Limb (tissue), 2 donors: ENCODE measurements around the gene WSB1.

Source experiments
- DNase-seq, 2 donors: peaks; one replicate each; pipeline ENCODE4 v3.0.0-alpha.2; 2016; ENCODE audit errors: extremely low spot score in 2 of 2

Gene WSB1

GRCh38 chr17:27356091-27356705 is 62.3 kb downstream of the WSB1 start:
- DNase-seq = no peak

- no peak for DNase-seq
Observed at GRCh38 chr17:27357236-27357635, 63.3 kb downstream of the WSB1 start.

GRCh38 chr17:27360507-27360906 is 66.6 kb downstream of the WSB1 start:
- no peak for DNase-seq

GRCh38 chr17:27361695-27362094 is 67.8 kb downstream of the WSB1 start:
- DNase-seq = no peak

GRCh38 chr17:27362503-27362902 is 68.6 kb downstream of the WSB1 start:
- no peak for DNase-seq

- no peak for DNase-seq
Observed at GRCh38 chr17:27362909-27363308, 69.0 kb downstream of the WSB1 start.

- DNase-seq = no peak
Observed at GRCh38 chr17:27363326-27363725, 69.4 kb downstream of the WSB1 start.
